Measurements from ENCODE around the gene VDAC1.

DNA sequence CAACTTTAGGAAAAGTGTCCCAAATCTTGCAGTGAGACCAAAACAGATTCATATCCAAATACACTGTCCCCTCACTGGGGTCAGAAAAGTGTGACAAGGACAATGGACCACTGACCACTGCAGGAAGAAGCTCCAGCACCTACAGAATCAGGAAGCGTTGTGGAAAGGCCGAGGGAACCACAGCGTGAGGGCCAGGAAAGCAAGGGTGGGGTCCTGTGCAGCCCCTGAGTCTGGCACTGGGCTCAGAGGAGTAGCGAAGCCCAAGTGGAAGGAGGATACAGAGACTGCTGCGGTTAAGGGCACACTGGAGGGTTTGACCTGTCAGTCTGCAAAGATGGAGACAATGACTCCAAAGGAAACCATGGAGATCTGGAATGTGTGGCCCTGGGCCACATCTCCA is 73.2 kb downstream of the VDAC1 start:
- TF ChIP-seq TCF7L2 (IDR thresholded peaks at IDR 0.05; ENCODE audit: low read depth, low read length) (no peak), POLR2AphosphoS5 (IDR thresholded peaks at IDR 0.05; ENCODE audit: low read depth, low read length) (no peak)
- TF ChIP-seq, protein P1, sequence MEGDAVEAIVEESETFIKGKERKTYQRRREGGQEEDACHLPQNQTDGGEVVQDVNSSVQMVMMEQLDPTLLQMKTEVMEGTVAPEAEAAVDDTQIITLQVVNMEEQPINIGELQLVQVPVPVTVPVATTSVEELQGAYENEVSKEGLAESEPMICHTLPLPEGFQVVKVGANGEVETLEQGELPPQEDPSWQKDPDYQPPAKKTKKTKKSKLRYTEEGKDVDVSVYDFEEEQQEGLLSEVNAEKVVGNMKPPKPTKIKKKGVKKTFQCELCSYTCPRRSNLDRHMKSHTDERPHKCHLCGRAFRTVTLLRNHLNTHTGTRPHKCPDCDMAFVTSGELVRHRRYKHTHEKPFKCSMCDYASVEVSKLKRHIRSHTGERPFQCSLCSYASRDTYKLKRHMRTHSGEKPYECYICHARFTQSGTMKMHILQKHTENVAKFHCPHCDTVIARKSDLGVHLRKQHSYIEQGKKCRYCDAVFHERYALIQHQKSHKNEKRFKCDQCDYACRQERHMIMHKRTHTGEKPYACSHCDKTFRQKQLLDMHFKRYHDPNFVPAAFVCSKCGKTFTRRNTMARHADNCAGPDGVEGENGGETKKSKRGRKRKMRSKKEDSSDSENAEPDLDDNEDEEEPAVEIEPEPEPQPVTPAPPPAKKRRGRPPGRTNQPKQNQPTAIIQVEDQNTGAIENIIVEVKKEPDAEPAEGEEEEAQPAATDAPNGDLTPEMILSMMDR (IDR thresholded peaks at IDR 0.05): no peak
- TF ChIP-seq, protein P2, sequence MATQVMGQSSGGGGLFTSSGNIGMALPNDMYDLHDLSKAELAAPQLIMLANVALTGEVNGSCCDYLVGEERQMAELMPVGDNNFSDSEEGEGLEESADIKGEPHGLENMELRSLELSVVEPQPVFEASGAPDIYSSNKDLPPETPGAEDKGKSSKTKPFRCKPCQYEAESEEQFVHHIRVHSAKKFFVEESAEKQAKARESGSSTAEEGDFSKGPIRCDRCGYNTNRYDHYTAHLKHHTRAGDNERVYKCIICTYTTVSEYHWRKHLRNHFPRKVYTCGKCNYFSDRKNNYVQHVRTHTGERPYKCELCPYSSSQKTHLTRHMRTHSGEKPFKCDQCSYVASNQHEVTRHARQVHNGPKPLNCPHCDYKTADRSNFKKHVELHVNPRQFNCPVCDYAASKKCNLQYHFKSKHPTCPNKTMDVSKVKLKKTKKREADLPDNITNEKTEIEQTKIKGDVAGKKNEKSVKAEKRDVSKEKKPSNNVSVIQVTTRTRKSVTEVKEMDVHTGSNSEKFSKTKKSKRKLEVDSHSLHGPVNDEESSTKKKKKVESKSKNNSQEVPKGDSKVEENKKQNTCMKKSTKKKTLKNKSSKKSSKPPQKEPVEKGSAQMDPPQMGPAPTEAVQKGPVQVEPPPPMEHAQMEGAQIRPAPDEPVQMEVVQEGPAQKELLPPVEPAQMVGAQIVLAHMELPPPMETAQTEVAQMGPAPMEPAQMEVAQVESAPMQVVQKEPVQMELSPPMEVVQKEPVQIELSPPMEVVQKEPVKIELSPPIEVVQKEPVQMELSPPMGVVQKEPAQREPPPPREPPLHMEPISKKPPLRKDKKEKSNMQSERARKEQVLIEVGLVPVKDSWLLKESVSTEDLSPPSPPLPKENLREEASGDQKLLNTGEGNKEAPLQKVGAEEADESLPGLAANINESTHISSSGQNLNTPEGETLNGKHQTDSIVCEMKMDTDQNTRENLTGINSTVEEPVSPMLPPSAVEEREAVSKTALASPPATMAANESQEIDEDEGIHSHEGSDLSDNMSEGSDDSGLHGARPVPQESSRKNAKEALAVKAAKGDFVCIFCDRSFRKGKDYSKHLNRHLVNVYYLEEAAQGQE (IDR thresholded peaks at IDR 0.05; ENCODE audit: insufficient read depth in 1 of 2, low read depth in 2 of 2, low read length in 1 of 2): no peak
